Hepatocyte (in vitro differentiated cells): Measurements from ENCODE around the gene MRPL42.

Experiments used
- CTCF ChIP-seq: fragments of 200-600 bp; sonication (generic); IDR thresholded peaks from 2 replicates; pipeline ENCODE4 v1.5.1; 2016; ENCODE audit warnings: antibody characterized with exemption, mild to moderate bottlenecking; ENCODE audit not compliant: poor library complexity
- EZH2 ChIP-seq: fragments of 200-600 bp; sonication (generic); IDR thresholded peaks from 2 replicates; pipeline ENCODE4 v1.6.1; 2016; ENCODE audit warnings: antibody characterized with exemption, mild to moderate bottlenecking, borderline replicate concordance
- EZH2phosphoT487 ChIP-seq: fragments of 200-600 bp; sonication (generic); IDR thresholded peaks from one replicate; pipeline ENCODE4 v1.6.1; 2018; ENCODE audit warnings: antibody characterized with exemption, mild to moderate bottlenecking, low read depth, moderate library complexity; ENCODE audit not compliant: unreplicated experiment, severe bottlenecking

- TF ChIP-seq EZH2: no peak
- TF ChIP-seq CTCF: peak; percentile 71
- no peak for TF ChIP-seq EZH2phosphoT487
Measured at GRCh38 chr12:93419388-93420034, 47.8 kb upstream of the MRPL42 start.
